Globus pallidus (tissue), 1 donor: Measurements from ENCODE around the gene RREB1.

ENCODE experiments used
- DNase-seq: peaks from one replicate; pipeline ENCODE4 v3.0.0-alpha.2; 2015; ENCODE audit warnings: low spot score

Gene RREB1

GRCh38 chr6:7107578-7108195 lies at the start of gene RREB1:
Gene RREB1 (plus strand): TSS chr6:7107961. CDS start chr6:7181912, 73,951 bp downstream.
- no peak for DNase-seq

- no peak for DNase-seq
Observed at GRCh38 chr6:7058250-7058923, 49.4 kb upstream of the RREB1 start.

- no peak for DNase-seq
Observed at GRCh38 chr6:7060769-7061516, 46.8 kb upstream of the RREB1 start.

- no peak for DNase-seq
Observed at GRCh38 chr6:7062451-7063162, 45.2 kb upstream of the RREB1 start.

- no peak for DNase-seq
Observed at GRCh38 chr6:7067305-7067704, 40.5 kb upstream of the RREB1 start.

GRCh38 chr6:7071405-7071804 lies 36.4 kb upstream of the RREB1 start:
- DNase-seq: no peak

GRCh38 chr6:7073082-7073820 lies 34.5 kb upstream of the RREB1 start:
- DNase-seq: no peak

GRCh38 chr6:7073821-7074525 lies 33.8 kb upstream of the RREB1 start:
- DNase-seq: peak; percentile 50

GRCh38 chr6:7074870-7075269 lies 32.9 kb upstream of the RREB1 start:
- DNase-seq: no peak

- no peak for DNase-seq
Observed at GRCh38 chr6:7075341-7076000, 32.3 kb upstream of the RREB1 start.

- DNase-seq: no peak
Observed at GRCh38 chr6:7077856-7078255, 29.9 kb upstream of the RREB1 start.

GRCh38 chr6:7078856-7079255 lies 28.9 kb upstream of the RREB1 start:
- DNase-seq: no peak

GRCh38 chr6:7080311-7080710 lies 27.4 kb upstream of the RREB1 start:
- DNase-seq: no peak

- DNase-seq: no peak
Observed at GRCh38 chr6:7085911-7086310, 21.9 kb upstream of the RREB1 start.

- no peak for DNase-seq
Observed at GRCh38 chr6:7086488-7086887, 21.3 kb upstream of the RREB1 start.

- DNase-seq: no peak
Observed at GRCh38 chr6:7087066-7087465, 20.7 kb upstream of the RREB1 start.

GRCh38 chr6:7087491-7087979 lies 20.2 kb upstream of the RREB1 start:
- DNase-seq: no peak

GRCh38 chr6:7088076-7088742 lies 19.6 kb upstream of the RREB1 start:
- DNase-seq: no peak

- DNase-seq: no peak
Observed at GRCh38 chr6:7098993-7099392, 8.8 kb upstream of the RREB1 start.
